GM12874 (cell line): ENCODE results near the gene SEMA4D.

ENCODE experiments used
- CTCF ChIP-seq: IDR thresholded peaks from 2 replicates; pipeline ENCODE4 v1.5.1; 2011; ENCODE audit warnings: low read depth, mild to moderate bottlenecking, control low read depth, low read length, moderate library complexity; ENCODE audit not compliant: insufficient read depth

The SEMA4D gene

GRCh38 chr9:89440548-89440947 is 57.4 kb downstream of the SEMA4D start:
- TF ChIP-seq CTCF = no peak

GRCh38 chr9:89440046-89440445 is 57.9 kb downstream of the SEMA4D start:
- no peak for TF ChIP-seq CTCF

- TF ChIP-seq CTCF = no peak
Observed at GRCh38 chr9:89439571-89439970, 58.3 kb downstream of the SEMA4D start.

- no peak for TF ChIP-seq CTCF
Observed at GRCh38 chr9:89438194-89438593, 59.7 kb downstream of the SEMA4D start.

- no peak for TF ChIP-seq CTCF
Observed at GRCh38 chr9:89437772-89438171, 60.1 kb downstream of the SEMA4D start.

GRCh38 chr9:89436963-89437625 is 60.8 kb downstream of the SEMA4D start:
- TF ChIP-seq CTCF = no peak

GRCh38 chr9:89436326-89436725 is 61.6 kb downstream of the SEMA4D start:
- no peak for TF ChIP-seq CTCF
